Cardiac septum (tissue), 1 donor: ENCODE measurements around the gene LRRC47. TPM values are rescaled to one million over a fixed set of nuclear protein-coding genes. Genes with fewer than 3 reads are reported as not detected.
"Not testable (repeated sequence)": the region's sequence is repeated elsewhere in the genome, so short reads cannot be mapped to it uniquely, and the experiment has no call there.

Experiments used
- DNase-seq: peaks from one replicate; pipeline ENCODE4 v3.0.0-alpha.2; 2020; ENCODE audit warnings: low spot score
- intact Hi-C: fragments of 100-400 bp; cut with DNase I; formaldehyde crosslinking; loops from one replicate; pipeline ENCODE4 v1.14.0; 2022
- total RNA-seq: library from RNA; stranded (reverse); fragmentation: NEBNext Ultra II Directional; extraction: Animal tissue kit (Norgen Biotek cat#: 25700); gene quantifications from one replicate; pipeline ENCODE4 v1.2.1, GENCODE V29; 2021
- donor health status: DM: no; HTN: no; CAD: no.

The LRRC47 gene
- total RNA-seq, 1 donor from 2014 or later, result 63.1 TPM

DNA sequence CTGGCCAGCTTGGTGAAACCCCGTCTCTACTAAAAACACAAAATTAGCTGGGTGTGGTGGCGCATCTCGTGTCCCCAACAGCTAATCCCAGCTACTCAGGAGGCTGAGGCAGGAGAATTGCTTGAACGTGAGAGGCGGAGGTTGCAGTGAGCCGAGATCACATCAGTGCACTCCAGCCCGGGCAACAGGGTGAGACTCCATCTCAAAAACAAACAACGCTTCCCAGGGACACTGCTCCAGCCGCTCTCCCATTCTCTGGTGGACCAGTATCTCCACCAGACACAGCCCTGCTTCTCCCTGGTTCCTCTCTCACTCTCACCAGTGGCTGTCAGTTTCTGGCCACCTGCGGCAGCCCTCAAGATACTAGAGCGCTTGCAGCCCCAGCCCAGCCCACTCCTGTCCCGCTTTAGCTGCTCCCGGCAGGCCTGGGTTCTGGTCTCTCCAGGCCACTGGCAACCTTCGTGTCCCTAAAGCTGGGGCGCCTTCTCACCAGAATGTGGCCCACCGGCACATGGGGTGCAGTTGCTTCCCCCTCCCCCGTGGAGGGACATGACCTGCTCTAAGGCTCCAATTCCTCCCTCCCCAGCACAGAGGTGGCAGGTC, 20.9 kb upstream of the LRRC47 start:
- DNase-seq, result no peak
- intact Hi-C loops, result no loop called here

DNA sequence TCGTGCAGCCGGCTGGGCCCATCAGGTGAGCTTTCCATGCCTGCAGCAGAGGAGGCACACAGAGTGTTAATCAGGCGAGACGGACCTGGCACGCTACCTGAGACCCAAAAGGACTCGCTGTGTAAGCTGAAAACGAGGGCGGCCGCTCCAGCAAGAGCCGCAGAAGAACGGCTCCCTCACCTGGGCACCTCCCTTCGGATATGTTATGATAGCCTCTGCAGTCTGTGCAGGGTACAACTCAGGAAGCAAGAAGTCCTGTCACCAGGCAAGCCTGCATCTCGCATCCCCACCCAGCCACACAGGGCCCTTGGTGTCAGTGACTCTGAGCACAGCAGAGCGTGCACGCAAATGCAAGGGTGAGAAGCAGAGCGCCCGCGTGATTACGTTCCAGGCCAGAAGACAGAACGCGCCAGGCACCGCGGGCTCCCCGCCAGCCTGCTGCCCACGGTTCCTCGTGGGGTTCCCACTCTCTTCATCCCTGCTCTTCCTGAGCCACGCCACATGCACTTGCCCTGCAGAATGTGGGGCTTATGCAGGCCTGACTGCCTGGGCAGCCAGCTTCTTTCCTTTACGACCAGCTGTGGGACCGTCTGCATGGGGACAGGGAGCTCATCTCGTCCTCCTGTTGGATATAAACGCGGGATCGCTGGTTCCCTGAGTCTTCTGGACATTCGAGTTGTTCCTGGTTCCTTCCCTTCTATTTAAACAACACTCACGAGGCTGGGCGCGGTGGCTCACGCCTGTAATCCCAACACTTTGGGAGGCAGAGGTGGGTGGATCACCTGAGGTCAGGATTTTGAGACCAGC, 20.2 kb upstream of the LRRC47 start:
- DNase-seq, result no peak
- intact Hi-C loops, result no loop called here

DNA sequence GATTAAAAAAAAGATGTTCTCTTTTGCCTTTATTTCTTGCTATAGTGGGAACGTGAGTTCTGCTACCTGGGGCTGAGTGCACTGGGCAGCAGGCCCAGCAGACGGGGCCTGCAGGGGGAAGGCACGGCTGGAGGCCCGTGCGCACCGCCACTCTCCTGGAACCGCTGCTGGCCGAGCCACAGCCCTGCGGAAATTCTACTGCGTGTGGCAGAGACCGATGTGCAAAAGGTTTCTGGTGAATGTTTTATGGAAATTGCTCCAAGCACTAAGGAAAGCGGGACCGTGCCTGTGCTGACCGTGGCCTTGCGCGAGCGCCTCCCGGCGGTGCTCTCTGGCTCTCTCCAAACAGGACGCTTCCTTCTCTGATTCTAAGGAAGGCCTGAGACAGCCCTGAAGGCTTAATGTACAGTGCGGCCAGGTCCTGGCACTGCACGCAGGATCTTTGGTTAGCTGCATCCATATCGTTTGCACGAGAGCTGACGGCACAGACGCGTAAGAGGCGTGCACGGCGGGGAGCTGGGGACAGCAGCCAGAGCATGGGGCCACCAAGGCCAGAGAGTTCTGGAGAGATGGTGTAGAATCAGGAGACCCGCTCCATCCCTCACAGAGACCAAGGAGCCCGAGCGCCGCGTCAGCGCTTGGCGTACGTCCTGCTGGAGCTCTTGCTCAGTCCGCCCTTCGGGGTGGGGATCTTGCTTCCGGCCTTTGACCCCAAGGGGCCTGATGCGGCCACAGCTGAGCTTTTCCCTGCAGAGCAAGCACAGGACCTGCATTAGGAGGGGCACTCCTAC, 18.7 kb upstream of the LRRC47 start:
- intact Hi-C loops, result no loop called here
- no peak for DNase-seq

DNA sequence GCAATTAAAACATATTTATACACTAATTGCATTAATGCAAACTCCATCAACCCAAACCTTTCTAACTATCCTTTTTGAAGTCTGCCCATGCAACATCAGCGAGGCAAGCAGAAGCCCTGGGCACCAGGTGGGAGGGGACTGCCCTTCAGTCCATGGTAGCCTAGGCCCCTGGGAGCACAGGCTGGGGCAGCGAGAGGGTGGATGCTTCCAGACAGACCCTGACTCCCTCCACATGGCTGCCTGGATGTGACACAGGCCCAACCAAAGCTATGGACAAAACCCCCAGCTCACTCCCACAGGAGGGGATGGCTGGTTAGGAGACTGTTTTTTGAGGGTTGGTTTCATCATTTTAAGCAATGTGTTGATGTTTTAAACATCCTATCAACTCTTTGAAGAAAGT, 17.8 kb upstream of the LRRC47 start:
- intact Hi-C loops, result no loop called here

DNA sequence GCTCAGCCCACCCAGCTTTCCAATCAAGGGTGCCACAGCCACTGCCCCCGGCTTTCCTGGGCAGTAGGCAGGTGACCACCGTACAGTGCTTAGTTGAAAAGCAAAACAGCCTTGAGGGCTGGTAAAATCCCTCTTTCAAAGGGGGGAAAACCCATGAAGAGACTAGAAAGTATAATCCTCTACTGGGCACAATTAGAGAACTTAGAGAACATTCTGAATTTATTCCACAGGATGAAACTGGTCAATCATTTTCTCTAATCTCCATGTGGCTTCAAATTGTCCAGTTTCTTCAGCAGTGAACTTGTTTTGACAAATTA, 15.3 kb upstream of the LRRC47 start:
- no peak for DNase-seq
- intact Hi-C loops, result no loop called here

More for the DNA sequence above, 17.8 kb upstream of the LRRC47 start:
- DNase-seq, result no peak

DNA sequence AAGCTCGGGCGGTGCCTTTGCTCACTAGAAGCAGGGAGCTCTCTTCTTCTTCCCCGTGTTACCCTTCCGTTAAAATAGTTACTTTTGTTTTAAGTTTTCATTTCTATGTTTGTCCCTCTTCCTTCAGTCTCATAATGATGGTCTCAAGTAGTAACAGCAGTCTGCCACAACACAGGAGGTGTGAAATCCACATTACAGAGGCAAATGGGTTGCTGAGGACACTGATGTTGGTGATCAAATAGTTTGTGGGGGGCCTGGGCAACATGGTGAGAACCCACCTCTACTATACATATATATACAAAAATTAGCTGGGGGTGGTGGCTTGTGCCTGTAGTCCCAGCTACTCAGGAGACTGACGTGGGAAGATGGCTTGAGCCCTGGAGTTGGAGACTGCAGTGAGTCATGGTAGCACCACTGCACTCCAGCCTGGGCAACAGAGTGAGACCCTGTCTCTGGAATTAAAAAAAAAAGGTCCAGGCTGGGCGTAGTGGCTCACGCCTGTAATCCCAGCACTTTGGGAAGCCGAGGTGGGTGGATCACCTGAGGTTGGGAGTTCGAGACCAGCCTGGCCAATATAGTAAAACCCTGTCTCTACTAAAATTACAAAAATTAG, 14.0 kb upstream of the LRRC47 start:
- intact Hi-C loops, DNase-seq: not testable (repeated sequence)

DNA sequence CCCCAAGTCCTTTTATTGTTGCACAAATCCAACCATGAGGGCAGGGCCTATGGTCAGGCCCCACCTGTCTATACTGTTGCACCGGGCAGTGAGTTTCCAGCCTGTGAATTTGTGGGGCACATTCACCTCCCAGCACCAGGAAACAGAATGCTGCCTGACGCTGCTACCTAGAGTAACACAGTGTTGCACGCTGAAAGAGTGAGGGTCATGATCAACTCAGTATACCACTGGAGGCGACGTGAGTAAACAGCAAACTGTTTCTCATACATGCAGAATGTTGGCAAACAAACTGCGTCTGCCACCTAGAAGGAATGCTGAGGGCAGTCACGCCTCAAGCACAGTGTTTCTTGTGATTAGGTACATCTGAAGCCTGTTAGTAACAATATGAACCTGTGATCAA, 13.4 kb upstream of the LRRC47 start:
- DNase-seq, result no peak
- intact Hi-C loops, result no loop called here

DNA sequence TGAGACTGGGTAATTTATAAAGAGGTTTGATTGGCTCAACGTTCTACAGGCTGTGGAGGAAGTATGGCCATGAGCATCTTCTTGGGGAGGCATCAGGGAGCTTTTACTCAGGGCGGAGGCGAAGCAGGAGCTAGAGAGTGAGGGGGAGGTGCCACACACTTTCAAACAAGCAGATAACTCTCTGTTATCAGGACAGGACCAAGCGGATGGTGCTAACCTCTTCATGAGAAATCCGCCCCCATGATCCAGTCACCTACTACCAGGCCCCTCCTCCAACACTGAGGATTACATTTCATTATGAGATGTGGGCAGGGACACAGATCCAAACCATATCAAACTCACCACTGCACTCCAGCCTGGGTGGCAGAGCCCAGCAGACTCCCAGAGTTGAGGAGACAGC, 11.5 kb upstream of the LRRC47 start:
- DNase-seq, result no peak
- intact Hi-C loops, result no loop called here

DNA sequence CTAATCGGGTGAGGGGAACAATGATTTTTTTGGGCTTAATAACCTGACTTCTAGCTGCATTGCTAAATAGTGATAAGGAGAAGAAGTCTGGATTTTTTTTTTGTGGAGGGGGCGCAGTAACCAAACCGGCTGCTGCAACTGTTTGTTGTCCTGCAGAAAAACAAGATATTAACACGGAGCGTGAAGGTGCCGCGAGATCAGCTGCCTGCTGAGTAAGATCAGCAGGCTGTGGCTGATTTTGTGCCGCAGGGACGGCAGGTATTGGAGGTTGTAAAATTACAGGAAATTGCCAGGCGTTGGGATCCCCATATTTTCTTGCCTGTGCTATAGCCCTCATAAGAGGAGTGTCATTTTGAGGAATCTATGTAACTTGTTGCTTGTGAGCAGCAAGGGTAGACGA, 8.7 kb upstream of the LRRC47 start:
- intact Hi-C loops, result no loop called here
- DNase-seq, result no peak

DNA sequence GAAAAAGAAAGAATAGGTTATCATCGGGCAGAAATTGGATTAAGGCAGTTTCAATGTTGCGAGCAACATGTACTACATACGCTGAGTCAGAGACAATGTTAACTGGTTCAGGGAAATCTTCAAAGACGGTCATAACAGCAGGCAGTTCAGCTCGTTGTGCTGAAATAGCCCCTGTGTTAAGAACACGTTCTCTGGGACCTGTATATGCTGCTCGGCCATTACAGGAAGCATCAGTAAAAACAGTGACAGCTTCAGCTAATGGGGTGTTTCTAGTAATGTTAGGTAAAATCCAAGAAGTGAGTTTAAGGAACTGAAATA, 8.3 kb upstream of the LRRC47 start:
- intact Hi-C loops, DNase-seq: not testable (repeated sequence)

DNA sequence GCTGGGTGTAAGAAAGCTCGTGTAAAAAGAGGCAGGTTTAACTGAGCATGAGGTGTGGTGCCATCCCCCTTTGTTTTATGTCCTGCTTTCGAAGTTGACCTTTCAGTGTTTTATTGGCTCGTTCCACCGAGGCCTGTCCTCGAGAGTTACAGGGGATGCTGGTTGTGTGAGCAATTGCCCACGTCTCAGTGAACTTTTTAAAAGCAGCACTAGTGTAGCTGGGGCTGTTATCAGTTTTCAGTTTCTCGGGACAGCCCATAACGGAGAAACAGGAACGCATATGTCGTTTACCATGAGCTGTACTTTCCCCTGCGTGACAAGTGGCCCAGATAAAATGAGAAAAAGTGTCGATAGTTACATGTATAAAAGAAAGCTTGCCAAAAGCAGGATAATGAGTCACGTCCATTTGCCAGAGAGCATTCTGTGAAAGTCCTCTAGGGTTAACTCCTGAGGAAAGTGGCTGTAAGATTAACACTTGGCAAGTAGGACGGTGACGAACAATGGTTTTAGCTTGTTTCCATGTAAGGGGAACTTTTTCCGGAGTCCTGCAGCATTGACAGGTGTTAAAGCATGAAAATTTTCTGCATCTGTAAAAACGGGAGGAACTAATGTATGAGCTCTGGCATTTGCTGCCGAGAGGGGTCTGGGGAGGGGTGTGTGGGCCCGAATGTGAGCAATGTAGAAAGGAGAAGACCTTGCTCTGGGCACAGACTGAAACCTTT, 7.8 kb upstream of the LRRC47 start:
- peak; percentile 1 for DNase-seq
- intact Hi-C loops, result no loop called here

DNA sequence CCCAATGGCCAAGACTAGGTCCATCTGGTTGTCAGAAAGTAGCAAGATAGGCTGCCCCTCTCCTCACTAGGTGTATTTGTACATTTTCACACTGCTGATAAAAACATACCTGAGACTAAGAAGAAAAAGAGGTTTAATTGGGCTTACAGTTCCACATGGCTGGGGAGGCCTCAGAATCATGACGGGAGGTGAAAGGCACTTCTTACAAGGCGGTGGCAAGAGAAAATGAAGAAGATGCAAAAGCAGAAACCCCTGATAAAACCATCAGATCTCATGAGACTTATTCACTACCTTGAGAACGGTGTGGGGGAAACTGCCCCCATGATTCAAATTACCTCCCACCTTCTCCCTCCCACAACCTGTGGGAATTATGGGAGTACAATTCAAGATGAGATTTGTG, 4.5 kb upstream of the LRRC47 start:
- intact Hi-C loops, DNase-seq: not testable (repeated sequence)

DNA sequence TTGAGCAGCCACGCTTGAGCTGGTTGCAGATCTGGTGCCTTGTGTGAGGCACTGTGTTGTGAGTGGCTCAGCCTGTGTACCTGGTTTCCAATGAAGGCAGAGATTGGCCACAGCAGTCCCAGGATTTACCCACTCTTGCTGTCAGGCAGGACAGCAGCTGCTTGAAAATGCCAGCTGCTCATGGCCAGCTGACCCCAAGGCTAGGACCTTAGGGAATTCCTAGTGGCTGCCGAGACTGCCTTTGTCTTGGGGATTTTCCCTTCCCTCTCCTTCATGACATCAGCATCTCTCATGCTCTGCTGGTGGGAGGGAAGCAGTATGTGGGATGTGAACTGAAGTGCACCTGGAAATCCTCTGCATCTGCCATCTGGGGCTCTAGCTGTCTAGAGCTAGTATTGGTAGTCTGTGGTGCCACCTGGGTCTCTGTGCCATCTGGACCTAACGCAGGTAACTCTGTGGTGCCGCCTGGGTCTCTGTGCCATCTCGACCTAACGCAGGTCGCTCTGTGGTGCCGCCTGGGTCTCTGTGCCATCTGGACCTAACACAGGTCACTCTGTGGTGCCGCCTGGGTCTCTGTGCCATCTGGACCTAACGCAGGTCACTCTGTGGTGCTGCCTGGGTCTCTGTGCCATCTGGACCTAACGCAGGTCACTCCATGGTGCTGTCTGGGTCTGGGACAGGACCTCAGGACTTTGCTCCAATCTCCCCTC, 3.8 kb upstream of the LRRC47 start:
- intact Hi-C loops, result loop anchor here (10.0 kb wide), 1 partner anchor 175 kb away; the partner anchor contains the start of gene TPRG1L
- no peak for DNase-seq

DNA sequence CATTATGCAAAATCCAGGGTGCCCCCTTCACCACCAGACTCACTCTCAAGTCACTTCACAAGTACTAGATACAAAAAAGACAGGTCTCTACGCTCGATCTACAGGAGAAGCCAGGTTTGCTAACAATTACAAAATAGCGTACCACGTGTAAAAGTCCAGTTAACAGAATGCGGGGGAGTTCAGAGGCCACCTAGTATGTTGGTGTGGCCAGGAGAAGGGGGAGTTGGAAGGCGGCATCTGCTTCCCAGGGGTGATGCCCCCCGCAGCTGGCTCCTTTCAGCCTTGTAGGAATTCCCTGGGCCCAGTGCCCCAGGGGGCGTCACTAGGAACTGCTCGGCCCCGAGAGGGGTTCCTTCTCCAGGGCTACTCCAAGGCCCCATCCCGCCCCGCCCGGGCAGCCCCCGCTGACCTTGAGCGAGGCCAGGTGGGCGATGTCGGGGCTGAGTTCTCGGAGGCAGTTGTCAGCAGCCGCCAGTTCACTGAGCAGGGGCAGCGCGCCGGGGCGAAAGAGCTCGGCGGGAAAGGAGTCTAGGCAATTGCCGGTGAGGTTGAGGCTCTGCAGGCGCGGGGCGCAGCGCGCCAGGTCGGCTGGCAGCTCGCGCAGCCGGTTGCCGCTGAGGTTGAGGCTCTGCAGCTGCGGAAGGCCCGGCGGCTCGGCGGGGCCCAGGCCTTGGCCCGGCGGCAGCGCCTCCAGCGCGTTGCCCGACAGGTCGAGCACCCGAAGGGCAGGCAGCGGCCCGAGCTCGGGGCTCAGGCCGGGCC, 664 bp downstream of the LRRC47 start:
- no peak for DNase-seq
- intact Hi-C loops, result loop anchor here (2.0 to 10.0 kb wide), 3 partner anchors 49 to 171 kb away; partner anchors contain the start of genes C1orf174 and TPRG1L

DNA sequence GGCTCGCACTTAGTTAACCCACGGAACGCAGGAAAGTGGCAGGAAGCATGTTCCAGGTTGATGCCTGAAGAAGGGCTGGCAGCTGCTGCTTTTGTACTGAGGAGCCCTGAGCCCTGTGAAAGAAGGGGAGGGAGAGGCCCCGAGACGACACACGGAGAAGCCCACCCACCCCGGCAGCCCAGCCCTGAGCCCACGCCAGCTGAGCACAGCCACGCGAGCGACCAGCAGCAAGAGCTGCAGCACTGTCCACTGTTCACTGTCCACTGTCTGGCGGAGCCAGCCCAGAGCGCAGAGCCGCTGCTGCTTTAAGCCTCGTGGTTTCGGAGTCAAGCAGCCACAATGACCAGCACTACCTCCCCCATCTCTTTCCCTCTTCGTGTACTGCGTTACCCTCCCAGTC, 5.3 kb downstream of the LRRC47 start:
- intact Hi-C loops, result loop anchor here (10.0 kb wide), 1 partner anchor 166 kb away; the partner anchor contains the start of gene TPRG1L
- peak; percentile 68 for DNase-seq

DNA sequence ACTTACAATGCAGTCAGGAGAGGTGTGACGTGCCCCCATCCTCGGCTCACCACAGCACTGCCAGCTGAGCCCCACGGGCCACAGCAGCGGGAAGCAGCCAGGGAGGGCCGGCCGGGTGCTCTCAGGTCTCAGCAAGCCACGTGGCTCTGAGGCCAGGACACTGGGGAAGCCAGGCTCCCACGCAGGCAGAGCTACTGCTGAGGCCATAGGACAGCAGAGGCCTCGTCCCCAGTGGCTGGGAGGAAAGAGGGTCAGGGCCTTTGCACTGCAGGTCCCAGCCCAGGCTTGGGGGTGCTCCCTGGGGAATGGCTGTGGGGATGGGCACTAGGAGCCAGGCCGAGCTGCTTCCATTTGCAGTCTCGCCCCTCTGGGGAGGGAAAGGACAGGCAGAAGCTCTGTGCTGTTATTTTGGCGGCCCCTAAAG, 5.8 kb downstream of the LRRC47 start:
- DNase-seq, result peak; percentile 69
- intact Hi-C loops, result loop anchor here (10.0 kb wide), 1 partner anchor 166 kb away; the partner anchor contains the start of gene TPRG1L

DNA sequence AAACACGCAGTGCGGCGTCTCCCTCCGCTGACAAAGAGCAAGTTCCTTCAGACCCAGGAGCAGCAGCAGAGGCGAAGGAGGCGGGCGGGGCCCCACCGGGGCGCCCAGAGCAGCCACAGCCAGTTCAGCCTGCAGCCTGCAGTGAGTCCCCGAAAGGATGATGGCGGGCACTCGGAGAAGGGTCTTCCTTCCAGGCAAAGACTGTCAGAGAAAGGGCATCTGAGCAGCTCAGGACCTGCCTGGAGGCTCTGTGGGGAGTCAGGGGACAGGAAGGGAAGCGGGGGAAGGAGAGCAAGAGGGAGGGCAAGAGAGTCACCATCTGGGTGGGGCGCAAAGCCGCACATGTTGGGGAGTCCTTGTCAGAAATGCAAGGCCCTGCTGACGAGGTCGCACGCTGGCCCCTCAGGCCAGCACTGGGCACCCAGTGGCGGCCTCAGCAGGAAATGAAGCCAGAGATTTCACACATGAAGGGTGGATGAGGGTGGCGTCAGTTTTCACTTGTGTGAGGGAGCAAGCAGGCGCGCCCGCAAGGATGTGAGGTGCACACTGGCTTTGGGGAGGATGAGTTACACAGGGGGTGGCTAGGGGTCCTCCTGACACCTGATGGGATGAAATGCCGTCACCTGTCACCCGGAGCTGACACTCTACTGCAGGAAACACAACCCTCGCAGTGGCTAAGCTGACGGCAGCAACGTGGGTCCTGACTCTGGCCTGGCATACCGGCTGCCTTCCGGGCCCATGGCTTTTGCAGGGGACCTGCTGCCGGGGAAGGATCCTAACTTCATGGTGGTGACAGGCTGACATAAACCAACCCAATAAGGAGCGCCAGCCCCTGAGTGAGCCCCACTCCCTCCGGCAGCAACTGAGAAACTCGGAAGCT, 6.6 kb downstream of the LRRC47 start:
- DNase-seq, result no peak
- intact Hi-C loops, result loop anchor here (10.0 kb wide), 1 partner anchor 165 kb away; the partner anchor contains the start of gene TPRG1L
